ENCODE measurements around the gene RAP1A.
"Not testable (repeated sequence)": the region's sequence is repeated elsewhere in the genome, so short reads cannot be mapped to it uniquely, and the experiment has no call there.

RAP1A gene

DNA sequence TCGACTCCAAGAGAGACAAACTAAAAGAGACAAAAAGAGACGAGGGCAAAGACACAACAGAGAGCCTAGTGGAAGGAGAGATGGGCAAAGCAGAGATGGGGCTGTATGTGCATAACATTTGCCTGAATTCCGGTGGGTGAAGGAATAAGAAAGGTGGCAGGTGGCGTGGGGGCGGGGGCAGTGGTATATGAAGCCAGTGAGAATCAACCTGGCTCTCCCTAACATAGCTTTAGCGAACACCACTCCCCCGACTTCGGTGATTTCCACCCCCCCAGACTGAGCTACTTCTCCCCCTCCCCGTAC is 118.5 kb downstream of the RAP1A start:
- DNase-seq (ENCODE audit: low spot score) = no peak

DNA sequence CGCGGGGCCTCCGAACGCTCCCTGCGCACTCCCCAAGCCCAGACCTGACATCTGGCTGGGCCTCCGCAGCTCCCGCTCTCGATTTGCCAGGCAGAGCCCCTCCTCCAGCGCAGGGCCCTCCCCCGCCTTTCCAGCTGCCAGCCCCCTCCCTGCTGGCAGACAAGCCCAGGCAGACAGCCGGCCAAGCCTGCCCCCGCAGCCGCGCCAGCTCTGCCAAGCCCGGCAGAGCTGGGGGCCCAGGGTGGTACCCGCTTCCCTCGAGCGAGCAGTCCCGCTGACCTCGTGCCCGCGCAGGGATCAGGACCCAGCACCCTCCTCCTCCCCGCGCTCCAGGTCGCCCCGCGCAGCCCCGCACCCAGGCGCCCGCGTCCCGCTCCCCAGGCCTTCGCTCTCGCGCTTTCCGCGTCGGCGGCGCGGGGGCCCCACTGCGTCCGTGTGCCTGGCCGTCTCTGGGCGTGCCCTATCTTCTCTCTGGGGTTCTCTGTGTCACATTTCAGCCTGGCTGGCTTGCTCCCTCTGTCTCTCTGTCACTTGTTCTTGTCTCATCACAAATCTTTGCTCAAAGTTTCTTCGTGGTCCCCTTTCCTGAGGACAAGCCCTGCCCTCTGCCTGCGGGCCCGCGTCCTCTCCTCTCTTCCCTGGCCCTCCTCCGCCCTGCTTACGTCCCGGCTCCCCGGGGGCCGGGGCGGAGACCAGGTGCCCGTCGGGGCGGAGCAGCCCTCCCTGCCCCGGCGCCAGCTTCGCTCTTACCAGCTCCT is 119.0 kb downstream of the RAP1A start:
- peak; percentile 63 for DNase-seq (ENCODE audit: low spot score)

DNA sequence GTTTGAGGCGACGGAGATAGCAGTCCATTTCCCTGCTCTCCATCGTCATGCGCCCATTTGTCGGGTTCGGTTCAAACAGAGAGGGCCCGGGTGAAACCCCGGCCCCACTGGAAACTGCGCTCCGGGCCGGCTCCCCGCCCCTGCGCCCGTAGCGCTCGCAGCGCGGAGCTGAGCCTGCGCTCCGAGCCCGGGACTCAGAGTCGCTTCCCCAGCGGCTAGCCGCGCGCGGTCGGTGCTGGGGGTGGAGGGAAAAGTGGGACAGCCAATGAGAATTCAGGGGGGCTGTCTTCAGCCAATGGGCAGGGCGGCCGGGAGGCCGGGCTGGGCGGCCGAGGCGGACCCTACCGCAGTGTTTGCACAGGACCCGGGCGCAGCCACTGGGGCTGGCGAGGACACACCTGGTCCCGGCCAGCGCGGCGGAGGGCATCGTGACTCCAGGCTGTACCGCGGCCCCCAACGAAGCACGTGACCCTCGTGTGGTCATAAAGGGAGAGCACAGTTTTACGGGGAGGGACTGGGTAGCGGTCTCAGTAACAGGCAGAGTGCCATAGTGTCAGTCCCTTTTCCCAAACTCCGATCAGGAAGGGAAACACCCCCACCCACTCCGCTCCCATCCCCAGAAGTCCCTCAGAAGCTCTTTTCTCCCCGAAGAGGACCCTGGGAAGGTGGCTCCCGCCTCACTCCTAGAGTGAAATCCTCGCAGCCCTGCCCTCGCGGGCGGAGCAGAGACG is 119.8 kb downstream of the RAP1A start, which contains the start of gene INKA2:
TSS of gene INKA2 (minus strand) at position 202 of the 731 bp plus-strand sequence. CDS start at position 49, 153 bp downstream.
- peak; percentile 88 for DNase-seq (ENCODE audit: low spot score)

DNA sequence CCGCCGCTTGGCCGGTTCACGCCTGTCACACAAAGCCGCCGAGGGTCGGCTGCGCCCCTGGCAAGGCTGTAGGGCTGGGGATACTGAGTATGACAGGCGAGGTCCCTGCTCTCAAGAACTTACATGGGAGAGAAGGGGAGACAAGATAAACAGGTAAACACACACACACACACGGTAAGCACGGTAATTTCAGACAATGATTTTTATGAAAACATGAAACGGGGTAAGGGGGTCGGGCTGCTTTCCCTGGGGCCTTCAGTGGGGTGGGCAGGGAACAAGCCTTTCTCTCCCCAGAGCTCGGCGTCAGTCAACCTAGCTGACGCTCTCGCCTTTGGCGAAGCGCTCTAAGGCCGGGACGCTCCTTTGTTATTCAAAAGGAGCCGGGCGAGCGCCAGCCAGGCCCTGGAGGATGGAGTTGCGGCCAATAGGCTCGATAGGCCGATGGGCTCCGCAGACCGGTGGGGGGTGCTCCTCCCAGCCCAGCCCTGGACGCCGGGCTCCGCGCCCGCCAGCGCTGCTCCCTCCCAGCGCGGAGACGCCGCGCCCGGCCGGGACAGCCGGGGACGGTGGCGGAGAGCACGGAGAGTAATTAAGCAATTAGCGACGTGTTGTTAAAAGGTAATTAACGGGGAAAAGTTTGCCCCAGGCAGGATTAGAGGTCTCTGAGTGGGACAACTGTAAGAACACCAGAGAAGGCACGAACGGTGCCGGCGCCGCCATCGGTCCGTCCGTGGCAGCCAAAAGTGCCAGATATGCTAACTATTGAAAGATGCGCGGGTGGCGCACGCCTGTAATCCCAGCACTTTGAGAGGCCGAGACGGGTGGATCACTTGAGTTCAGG is 120.6 kb downstream of the RAP1A start:
- DNase-seq (ENCODE audit: low spot score) = peak; percentile 29

DNA sequence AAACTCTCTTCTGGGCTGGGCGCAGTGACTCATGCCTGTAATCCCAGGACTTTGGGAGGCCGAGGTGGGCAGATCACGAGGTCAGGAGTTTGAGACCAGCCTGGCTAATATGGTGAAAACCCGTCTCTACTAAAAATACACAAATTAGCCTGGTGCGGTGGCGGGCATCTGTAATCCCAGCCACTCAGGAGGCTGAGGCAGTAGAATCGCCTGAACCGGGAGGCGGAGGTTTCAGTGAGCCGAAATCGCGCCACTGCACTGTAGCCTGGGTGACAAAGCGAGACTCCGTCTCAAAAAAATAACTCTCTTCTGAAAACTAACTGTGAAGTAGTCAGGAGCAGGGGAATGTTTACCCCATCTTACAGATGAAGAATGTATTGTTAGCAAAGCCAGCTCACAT is 122.7 kb downstream of the RAP1A start:
- DNase-seq (ENCODE audit: low spot score) = not testable (repeated sequence)

DNA sequence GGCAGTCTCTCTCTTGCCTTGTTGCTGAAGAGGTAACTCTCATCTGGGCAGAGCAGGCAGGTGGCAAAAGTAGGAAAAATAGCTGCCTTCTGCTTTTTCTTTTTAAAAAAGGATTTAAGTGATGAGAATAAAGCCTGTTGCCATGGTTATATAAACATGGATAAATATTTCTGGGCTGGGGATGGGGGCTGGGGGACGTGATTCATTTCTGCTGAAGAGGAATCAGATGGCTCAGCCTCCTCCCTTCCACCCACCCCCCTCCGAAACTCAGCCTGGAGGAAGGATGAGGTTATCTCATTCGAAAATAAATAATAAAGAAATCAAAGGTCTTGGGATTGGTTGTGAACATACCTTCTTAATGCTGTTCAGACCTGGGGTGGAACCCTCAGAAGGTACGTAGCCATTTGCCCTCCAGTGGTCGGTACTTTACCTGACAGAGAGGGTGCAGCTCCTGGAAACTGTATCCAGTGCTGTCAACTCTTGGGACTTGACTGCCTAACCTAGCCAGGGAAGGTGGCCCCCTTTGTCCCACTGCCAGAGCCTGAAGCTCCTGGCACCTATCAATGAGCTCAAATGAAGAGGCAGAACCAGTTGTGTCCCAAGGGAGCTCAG is 123.5 kb downstream of the RAP1A start:
- no peak for DNase-seq (ENCODE audit: low spot score)

DNA sequence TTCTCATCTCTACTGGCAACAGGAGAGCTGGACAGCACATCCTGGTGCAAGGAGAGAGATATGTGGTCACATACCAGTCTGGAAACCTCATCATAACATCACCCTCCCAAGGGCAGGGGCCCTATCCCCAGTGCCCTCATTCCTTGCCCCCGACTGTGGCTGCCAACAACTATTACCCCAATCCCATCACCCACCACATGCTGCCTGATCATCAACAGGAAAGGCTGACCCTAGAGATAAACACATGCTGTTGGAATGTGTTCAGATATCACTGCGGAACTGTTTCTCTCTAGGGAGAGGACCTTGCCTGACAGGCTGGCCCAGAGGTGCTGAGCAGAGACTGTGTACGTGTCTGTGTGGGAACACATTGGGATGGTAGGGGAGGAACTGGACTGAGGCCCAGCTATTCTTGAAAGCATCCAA is 124.1 kb downstream of the RAP1A start:
- no peak for DNase-seq (ENCODE audit: low spot score)

DNA sequence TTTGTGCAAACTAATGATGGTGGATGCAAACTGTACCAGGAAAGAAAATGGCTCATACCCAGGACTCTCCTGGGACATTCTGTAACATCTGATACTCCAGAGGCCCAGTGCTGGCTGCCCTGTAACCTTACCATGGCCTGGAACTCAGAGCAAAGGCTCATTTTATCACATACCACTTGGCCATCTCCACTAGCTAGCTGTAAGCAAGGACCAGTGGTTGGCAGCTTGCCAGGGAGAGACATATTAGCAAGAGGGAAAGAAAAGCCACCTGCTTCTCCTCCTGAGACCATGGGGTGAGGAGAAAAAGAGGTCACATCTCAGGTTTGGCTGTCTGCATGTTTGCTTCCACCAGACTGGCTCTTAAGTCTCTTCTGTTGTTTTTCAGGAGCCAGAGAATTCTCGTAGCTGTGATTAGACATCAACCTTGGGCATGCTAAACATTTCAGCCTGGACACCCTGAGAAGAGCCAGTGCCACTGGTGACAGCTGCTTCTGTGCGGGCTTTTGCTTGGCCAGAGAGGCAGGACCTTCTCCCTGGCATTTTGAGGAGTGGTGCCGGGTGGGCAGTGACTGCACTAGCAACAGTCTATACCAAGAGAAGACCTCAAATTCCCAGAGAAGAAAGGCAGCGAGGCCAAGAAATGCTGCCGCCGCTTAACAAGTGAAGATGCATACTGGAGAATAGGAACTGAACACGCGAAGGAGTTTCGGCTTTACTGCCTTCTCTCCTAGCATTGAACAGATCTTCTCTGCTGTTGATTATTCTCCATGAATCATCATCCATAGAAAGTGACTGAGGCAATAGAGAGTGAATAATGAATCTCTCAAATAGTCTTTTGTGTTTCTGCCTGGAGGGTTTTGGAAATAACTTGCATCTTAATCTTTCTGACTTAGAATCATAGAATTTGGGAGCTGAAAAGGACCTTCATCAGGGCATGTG is 126.4 kb downstream of the RAP1A start:
- DNase-seq (ENCODE audit: low spot score) = no peak

DNA sequence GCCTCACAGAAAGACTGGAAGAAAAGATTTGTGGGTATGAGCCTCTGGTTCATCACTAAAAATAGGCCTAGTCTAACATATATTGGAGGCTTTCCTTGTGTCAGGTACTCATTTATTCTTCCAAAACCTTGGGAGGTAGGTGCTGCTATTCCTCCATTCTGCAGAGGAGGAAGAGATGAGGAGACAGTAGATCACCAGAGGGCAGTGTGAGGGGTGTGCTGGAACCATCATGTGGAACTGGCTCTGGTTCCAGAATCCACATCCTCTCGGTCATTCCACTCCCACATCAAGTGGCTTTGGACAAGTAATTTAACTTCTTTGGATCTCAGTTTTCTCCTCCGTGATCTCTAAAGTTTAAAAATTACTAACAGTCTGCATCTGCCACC is 127.0 kb downstream of the RAP1A start:
- DNase-seq (ENCODE audit: low spot score) = no peak

DNA sequence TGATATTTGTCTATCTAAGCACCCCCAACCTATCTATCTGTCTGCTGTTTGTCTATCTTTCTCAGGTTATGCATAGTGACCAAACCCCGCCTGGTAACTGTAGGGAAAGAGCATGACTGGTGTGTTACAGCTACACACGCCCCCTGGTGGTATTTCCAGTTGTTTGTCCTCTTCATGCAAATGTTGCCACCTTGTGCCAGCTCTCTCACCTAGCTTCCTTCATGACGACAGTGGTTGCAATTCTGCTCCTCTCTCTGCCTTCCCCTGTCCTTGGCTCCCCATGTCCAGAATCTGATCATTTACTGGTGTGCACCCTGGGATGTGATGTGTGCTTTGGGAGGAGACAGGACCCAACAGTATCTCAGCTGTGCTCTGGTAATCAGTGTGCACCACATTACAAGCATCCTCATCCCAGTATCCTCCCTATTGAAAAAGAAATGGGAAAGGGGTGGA is 127.7 kb downstream of the RAP1A start:
- DNase-seq (ENCODE audit: low spot score) = peak; percentile 83

DNA sequence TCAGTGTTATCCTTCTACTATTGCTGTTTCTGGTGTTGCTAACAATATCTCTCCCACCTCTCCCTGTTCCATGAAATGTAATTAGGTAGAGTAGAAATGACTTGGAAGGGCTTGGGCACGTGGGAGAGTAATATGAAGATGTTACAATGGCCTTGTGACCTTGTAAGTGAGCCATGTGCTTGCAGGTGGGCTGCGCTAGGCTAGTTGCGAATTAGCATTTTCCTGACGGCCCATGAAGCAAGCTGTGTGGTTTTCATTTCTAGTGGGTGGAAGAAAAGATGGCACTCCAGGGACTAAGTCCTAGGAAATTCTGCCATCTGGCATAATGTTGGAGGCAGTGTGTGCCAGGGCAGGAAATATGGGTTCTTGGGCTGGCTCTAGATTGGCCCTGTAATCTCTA is 128.4 kb downstream of the RAP1A start:
- no peak for DNase-seq (ENCODE audit: low spot score)

DNA sequence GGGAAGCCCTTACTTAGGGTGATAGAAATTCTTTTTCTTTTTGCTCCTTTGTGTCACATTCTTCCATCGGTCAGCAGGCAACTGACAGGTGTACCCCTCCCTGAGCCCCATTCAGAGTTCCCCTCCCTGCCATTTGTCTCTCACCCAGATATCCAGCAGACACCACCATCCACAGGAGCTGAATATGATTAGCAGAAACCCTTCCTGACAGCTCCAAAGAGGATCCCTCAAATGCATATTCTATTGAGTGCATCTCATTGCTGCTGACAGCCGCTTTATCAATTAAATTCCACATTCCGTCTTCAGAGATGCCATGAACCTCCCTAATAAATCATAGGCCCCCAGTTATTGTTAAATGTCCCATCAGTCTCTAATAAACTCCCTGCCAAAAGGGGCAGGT is 130.0 kb downstream of the RAP1A start:
- no peak for DNase-seq (ENCODE audit: low spot score)

DNA sequence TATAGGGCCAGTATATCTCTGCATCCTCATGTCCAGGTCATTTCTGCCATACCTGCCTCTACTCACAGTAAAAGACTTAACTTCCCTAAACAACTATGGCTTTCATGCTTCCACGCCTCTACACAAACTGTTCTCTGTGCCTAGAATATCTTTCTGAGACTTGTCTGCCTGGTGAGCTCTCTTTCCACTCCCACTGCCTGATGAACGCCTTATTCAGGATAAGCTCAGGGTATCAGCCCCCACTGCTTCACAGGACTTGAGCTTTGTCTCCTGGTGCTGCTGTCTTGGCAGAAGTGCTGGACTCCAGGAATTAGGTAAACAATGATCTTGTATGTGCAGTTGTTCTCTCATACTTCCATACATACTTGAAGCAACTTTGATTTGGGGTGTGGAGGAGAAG is 131.3 kb downstream of the RAP1A start:
- DNase-seq (ENCODE audit: low spot score) = no peak

DNA sequence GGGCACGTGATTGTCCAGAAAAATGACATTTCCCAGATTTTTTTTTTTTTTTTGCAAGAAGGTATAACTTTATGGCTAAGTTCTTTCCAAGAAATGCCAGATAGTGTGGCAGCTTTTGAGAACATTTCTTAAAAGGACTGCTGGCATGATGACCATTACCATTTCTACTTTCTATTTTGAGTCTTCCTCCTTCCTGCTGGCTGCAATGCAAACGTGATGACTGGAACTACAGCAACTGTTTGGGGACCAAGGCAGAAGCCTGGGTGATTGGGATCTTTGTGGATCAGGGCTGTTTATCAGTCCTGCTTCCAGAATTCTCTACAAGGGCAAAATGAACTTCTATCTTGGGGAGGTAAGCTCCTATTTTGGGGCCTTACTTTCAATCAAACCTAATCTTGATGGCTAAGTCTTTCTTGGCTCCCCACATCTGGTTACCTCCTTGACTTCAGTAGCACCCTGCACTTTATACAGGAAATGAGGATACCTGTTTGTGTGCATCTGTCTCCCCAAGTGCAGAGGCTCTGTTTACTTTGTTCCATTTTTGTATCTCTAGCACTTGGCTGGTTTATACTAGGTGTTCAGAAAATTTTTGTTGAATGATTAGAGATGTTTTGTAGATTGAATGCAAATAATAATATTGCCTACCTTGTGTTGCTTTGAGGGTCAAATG is 132.5 kb downstream of the RAP1A start:
- no peak for DNase-seq (ENCODE audit: low spot score)

DNA sequence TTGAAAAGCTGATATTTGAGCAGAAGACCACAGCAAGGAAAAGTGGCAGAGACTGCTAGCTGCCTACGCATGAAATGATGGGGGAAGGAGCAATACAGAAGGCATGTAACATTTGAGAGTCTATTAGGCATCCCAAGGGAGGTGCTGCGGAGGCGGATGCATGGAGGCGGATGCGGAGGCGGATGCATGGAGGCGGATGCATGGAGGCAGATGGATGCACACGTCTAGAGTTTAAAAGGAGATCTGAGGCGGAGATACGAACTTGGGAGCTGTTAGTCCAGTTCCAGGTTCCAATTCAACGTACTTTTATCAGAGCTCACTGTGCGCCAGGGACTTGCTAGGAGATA is 135.4 kb downstream of the RAP1A start:
- DNase-seq (ENCODE audit: low spot score) = peak; percentile 54

DNA sequence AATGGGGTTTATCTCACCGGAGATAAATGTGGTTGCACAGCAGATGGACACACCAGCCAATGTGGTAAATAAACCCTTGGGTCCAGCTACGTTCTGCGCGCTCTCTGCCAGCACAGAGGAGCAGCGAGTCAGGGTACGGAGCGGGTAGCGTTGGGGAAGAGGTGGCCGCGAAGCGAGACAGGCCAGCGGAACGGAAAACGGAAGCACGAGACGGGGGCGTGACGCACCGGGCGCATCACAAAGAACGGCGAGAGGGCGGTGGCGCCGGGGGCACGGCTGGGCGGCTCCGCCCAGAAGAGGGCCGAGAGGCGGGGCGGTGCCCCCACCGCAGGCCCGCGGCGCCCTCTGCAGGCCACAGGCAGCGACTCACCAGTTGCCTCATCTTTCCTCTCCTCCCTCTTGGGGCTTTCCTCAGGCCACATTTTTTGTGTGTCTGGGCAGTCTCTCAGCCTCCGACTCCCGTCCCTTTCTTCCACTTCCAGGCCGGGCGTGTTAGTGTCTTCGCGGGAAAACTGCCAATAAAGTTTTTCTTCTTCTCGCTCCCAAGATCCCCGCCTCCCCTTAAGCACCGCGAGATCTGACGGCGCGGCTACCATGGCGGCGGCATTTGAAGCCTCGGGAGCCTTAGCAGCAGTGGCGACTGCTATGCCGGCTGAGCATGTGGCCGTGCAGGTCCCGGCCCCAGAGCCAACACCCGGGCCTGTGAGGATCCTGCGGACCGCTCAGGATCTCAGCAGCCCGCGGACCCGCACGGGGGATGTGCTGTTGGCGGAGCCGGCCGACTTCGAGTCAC is 135.9 kb downstream of the RAP1A start, which contains the start of gene DDX20:
TSS of gene DDX20 (plus strand) at position 571 of the 793 bp plus-strand sequence. CDS start at position 595, 24 bp downstream.
- peak; percentile 97 for DNase-seq (ENCODE audit: low spot score)

DNA sequence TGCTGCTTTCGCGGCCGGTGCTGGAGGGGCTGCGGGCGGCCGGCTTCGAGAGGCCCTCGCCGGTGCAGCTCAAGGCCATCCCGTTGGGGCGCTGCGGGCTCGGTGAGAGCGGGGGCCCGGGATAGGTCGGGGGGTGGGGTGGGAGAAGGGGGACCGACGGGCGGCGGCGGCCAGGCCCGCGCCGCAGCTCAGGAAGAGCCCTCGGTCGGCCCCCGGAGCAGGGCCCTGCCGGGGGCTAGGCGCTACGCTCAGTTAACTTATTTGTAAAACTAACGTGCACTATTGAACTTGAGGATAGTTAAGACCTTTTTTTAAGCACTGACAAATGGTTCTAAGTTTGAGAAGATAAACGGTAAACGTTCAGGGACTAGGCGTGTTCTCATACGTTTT is 136.5 kb downstream of the RAP1A start:
- peak; percentile 57 for DNase-seq (ENCODE audit: low spot score)

DNA sequence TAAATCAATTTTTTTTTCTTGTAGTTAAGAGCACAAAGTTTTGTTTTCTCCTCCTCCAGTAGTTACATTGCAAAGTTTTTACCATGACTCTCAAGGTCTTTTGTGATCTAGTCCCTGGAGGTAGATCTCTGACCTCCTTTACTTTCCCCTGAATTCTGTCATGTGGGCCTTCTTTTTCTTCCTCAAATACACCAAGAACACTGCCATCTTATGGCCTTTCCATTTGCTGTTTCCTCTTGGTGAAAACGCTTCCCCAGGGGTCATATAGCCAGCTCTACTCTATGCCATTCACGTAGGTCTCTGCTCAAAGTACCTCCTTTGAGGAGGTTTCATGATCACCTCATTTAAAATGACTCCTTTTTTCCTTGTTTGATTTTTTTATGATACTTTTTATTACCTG is 138.8 kb downstream of the RAP1A start:
- no peak for DNase-seq (ENCODE audit: low spot score)

DNA sequence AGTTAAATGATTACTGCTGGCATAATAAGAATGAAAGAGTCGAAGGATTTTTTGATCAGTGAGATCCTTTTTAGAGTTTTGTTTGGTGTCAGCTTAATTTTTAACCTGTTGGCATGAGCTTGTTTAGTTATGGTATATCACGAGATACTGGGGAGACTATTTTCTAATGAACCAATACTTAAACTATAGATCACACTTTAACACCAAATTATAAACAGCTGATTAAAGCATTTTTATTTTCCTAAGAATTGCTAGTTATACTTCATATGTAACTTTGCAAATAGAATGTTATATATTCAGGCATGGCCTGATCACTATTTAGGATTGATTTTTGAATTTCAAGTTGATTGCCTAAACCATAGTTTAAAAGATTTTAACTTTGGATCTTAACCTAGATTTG is 142.1 kb downstream of the RAP1A start:
- no peak for DNase-seq (ENCODE audit: low spot score)

DNA sequence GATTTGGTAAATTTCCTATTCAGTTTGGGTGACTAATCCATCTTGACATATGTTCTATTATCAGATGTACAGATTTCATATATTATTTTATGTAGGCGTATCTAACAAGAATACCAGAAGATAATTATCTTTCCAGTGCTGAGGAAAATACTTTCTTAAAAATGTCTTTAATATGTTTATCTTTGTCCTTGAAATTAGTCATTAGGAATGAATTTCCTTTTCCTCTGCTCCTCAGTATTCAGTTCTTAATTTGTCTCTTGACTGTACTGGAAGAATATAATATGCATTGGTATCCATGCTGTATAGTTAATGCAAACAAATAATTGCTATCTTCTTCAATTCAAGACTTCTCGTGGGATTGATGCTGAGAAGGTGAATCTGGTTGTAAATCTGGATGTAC is 142.7 kb downstream of the RAP1A start:
- no peak for DNase-seq (ENCODE audit: low spot score)
